D721Med (cell line): Measurements from ENCODE around the gene CSNK1G1.

ENCODE experiments used
- DNase-seq: peaks from one replicate; pipeline ENCODE4 v3.0.0; 2011; ENCODE audit warnings: low spot score; ENCODE audit not compliant: insufficient read length
- FAIRE-seq: peaks from 2 replicates; lab custom pipeline; 2011; peaks lifted over from hg19 to GRCh38; lab: Jason Lieb, UNC
- CTCF ChIP-seq: IDR thresholded peaks from 2 replicates; pipeline ENCODE4 v1.5.1; 2012; ENCODE audit warnings: mild to moderate bottlenecking, control low read depth; ENCODE audit not compliant: insufficient read depth; ENCODE audit errors: missing control alignments

CSNK1G1 gene

GRCh38 chr15:64157599-64158125, 198.3 kb downstream of the CSNK1G1 start:
- no peak for FAIRE-seq
- no peak for DNase-seq
- TF ChIP-seq CTCF, result no peak

GRCh38 chr15:64156652-64157331, 199.2 kb downstream of the CSNK1G1 start:
- FAIRE-seq (no peak), DNase-seq (no peak)
- no peak for TF ChIP-seq CTCF

- DNase-seq, result no peak
- no peak for TF ChIP-seq CTCF
- no peak for FAIRE-seq
Measured at GRCh38 chr15:64155802-64156651, 199.9 kb downstream of the CSNK1G1 start.

- FAIRE-seq (no peak), DNase-seq (peak; percentile 89)
- peak; percentile 94 for TF ChIP-seq CTCF
Measured at GRCh38 chr15:64153480-64154367, 202.2 kb downstream of the CSNK1G1 start.

GRCh38 chr15:64152507-64153387, 203.2 kb downstream of the CSNK1G1 start:
- no peak for DNase-seq
- no peak for TF ChIP-seq CTCF
- no peak for FAIRE-seq
